DOHH2 (cell line): ENCODE results near the gene KIF2A.
A peak's percentile ranks its signal among the peaks of the same experiment; 100 is the strongest.

Source experiments
- EZH2phosphoT487 ChIP-seq: fragments of 200-600 bp; sonication (generic); IDR thresholded peaks from 2 replicates; pipeline ENCODE4 v1.6.1; 2017; ENCODE audit warnings: borderline replicate concordance, mild to moderate bottlenecking, antibody characterized with exemption, low read length, moderate library complexity, mixed read lengths
- TF ChIP-seq, protein P1 (sequence below): fragments of 200-600 bp; sonication (generic); IDR thresholded peaks from one replicate; pipeline ENCODE4 v1.5.1; 2014; ENCODE audit warnings: antibody characterized with exemption, mild to moderate bottlenecking, low read depth, low read length; ENCODE audit not compliant: poor library complexity, severe bottlenecking

- TF ChIP-seq, protein P1, sequence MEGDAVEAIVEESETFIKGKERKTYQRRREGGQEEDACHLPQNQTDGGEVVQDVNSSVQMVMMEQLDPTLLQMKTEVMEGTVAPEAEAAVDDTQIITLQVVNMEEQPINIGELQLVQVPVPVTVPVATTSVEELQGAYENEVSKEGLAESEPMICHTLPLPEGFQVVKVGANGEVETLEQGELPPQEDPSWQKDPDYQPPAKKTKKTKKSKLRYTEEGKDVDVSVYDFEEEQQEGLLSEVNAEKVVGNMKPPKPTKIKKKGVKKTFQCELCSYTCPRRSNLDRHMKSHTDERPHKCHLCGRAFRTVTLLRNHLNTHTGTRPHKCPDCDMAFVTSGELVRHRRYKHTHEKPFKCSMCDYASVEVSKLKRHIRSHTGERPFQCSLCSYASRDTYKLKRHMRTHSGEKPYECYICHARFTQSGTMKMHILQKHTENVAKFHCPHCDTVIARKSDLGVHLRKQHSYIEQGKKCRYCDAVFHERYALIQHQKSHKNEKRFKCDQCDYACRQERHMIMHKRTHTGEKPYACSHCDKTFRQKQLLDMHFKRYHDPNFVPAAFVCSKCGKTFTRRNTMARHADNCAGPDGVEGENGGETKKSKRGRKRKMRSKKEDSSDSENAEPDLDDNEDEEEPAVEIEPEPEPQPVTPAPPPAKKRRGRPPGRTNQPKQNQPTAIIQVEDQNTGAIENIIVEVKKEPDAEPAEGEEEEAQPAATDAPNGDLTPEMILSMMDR: peak; percentile 55
- no peak for TF ChIP-seq EZH2phosphoT487
Observed at GRCh38 chr5:62354028-62354874, 48.2 kb downstream of the KIF2A start.
